ENCODE results near the gene CRAT.

CRAT gene

GRCh38 chr9:129080601-129081387, 29.8 kb downstream of the CRAT start, which contains the start of gene DOLPP1:
DOLPP1 (plus strand) TSS chr9:129081111; CDS start chr9:129081132, 21 bp downstream.
- DNase-seq: peak; percentile 98

GRCh38 chr9:129080298-129080600, 30.3 kb downstream of the CRAT start:
- no peak for DNase-seq

GRCh38 chr9:129079829-129080228, 30.8 kb downstream of the CRAT start:
- DNase-seq: no peak

GRCh38 chr9:129078691-129079503, 31.7 kb downstream of the CRAT start:
- DNase-seq: no peak

- DNase-seq: no peak
Observed at GRCh38 chr9:129077236-129077635, 33.4 kb downstream of the CRAT start.

GRCh38 chr9:129076640-129077037, 34.0 kb downstream of the CRAT start:
- DNase-seq: no peak

- DNase-seq: no peak
Observed at GRCh38 chr9:129075996-129076639, 34.5 kb downstream of the CRAT start.

GRCh38 chr9:129074106-129074505, 36.5 kb downstream of the CRAT start:
- DNase-seq: no peak

GRCh38 chr9:129073404-129073803, 37.2 kb downstream of the CRAT start:
- DNase-seq: no peak

GRCh38 chr9:129072171-129072570, 38.4 kb downstream of the CRAT start:
- no peak for DNase-seq

GRCh38 chr9:129071526-129072126, 39.0 kb downstream of the CRAT start:
- DNase-seq: no peak

- DNase-seq: no peak
Observed at GRCh38 chr9:129070696-129071525, 39.7 kb downstream of the CRAT start.

- no peak for DNase-seq
Observed at GRCh38 chr9:129069862-129070641, 40.5 kb downstream of the CRAT start.

GRCh38 chr9:129068990-129069861, 41.4 kb downstream of the CRAT start:
- DNase-seq: peak; percentile 95

- DNase-seq: no peak
Observed at GRCh38 chr9:129068110-129068509, 42.5 kb downstream of the CRAT start.

GRCh38 chr9:129064499-129064908, 46.1 kb downstream of the CRAT start:
- peak; percentile 67 for DNase-seq

GRCh38 chr9:129063061-129063460, 47.5 kb downstream of the CRAT start:
- no peak for DNase-seq

- no peak for DNase-seq
Observed at GRCh38 chr9:129060991-129061390, 49.6 kb downstream of the CRAT start.

GRCh38 chr9:129059796-129060785, 50.5 kb downstream of the CRAT start:
- DNase-seq: no peak
